C4-2B (cell line): ENCODE data around the gene RASAL2.

Experiments used
- CTCF ChIP-seq: fragments of 450-650 bp; conservative IDR thresholded peaks from 2 replicates; pipeline ENCODE4 v1.5.1; 2017; ENCODE audit warnings: mild to moderate bottlenecking
- ZFX ChIP-seq: fragments of 450-650 bp; IDR thresholded peaks from 2 replicates; pipeline ENCODE4 v1.6.1; 2017

GRCh38 chr1:178126741-178127185, 32.9 kb downstream of the RASAL2 start:
- TF ChIP-seq CTCF (no peak), ZFX (no peak)
